ENCODE data around the gene SIX3.

Gene SIX3

DNA sequence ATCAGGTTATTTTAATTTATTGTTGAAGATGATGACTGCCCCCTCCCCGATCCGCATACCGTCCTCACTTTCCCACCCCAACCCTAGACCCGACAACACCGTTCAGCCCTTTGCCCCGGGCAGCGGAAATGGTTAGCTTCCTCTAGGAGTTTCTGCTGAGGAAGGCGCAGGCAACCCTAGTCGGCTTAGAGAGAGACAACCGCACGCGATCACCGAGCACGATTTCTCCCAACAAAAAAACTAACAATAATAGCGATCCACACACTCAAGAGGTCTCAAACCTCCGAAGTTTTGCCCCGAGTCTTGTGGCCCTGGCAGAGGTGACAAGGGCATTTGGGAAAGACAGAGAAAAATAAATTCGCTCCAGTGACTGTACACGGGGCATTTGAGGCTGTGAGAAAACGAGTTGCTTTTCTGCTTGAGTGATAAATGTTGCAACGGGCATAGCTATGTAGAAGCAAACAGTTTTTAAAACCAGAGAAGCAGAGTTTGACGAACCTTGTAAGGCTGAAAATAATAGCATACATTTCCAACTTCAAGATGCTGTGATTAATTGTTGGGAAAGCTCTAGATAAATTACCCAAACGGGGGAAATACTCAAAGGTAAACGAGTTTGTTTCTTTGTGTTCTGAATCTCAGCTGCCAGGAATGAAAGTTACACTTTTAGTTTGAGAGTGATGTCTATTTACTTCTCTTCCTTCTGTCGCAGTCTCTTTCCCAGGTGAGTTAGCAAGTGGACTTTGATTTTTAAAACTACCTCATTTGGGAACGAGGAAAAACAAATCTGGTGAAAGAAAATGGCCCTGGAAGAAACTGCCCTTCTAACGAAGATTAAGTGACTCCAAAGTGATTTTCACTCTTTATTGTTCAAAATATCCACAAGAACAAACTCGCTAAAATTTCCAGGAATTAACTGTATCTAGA, 11.0 kb upstream of the SIX3 start:
- no peak for DNase-seq (ENCODE audit: extremely low read depth, low read depth)
- TF ChIP-seq, protein P1, sequence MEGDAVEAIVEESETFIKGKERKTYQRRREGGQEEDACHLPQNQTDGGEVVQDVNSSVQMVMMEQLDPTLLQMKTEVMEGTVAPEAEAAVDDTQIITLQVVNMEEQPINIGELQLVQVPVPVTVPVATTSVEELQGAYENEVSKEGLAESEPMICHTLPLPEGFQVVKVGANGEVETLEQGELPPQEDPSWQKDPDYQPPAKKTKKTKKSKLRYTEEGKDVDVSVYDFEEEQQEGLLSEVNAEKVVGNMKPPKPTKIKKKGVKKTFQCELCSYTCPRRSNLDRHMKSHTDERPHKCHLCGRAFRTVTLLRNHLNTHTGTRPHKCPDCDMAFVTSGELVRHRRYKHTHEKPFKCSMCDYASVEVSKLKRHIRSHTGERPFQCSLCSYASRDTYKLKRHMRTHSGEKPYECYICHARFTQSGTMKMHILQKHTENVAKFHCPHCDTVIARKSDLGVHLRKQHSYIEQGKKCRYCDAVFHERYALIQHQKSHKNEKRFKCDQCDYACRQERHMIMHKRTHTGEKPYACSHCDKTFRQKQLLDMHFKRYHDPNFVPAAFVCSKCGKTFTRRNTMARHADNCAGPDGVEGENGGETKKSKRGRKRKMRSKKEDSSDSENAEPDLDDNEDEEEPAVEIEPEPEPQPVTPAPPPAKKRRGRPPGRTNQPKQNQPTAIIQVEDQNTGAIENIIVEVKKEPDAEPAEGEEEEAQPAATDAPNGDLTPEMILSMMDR (IDR thresholded peaks at IDR 0.05; ENCODE audit: low read depth, low read length, missing control alignments), result no peak

DNA sequence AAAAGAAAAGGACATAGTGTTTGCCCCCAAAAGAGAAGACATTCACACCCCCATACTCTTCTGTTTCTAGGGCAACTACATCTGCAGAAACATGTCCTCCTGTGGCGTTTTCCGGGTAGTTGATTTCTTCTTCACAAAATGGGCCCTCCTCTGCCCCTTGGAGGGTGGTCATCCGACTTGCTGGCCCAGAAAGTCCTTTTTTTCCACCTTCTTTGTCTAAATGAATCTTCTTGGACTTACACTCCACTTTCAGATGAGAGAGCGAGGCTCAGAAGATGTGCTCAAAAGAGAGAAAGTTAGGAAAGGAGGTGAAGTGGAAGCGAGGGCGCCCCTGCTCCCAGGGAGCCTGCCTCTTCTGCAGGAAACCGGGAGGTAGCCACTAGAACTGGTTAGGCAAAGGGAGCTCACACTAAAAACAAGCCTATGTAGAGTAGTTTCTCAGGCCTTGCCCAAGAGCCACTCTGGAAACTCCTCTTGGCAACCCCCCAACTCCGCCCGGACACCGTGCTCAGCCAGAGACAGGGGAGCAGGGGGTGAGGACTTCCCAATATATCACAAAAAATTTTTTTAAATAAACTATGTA, 10.2 kb upstream of the SIX3 start:
- no peak for DNase-seq (ENCODE audit: extremely low read depth, low read depth)

More for the DNA sequence above, 11.0 kb upstream of the SIX3 start:
- no peak overlapping the region for H3K4me3 ChIP-seq (replicated peaks; ENCODE audit: low read depth, low read length)

DNA sequence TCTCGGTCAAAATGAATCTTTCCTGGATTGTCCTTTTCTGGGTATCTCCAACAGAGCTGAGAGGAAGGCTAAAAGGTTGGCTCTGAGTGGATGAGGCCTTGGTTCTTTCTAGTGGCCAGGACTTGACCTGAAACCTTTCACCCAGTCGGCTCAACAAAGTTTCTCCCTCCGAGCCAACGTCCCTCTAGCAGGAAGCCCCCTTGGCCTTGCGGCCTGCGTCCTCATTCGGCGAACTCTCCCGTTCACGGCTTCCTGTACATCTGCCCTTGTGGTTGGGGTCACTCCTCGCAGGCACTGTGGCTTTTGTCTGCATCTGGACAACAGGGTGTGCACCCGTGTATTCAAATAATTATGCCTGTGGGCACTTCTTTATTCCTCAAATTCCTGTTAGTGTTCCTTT, 9.4 kb upstream of the SIX3 start:
- TF ChIP-seq, protein P1 (IDR thresholded peaks at IDR 0.05; ENCODE audit: low read depth, low read length, missing control alignments), result no peak
- H3K4me3 ChIP-seq (replicated peaks; ENCODE audit: low read depth, low read length), result no peak overlapping the region
- DNase-seq (ENCODE audit: extremely low read depth, low read depth), result no peak

More for the DNA sequence above, 10.2 kb upstream of the SIX3 start:
- TF ChIP-seq, protein P1 (IDR thresholded peaks at IDR 0.05; ENCODE audit: low read depth, low read length, missing control alignments), result no peak
- no peak overlapping the region for H3K4me3 ChIP-seq (replicated peaks; ENCODE audit: low read depth, low read length)

DNA sequence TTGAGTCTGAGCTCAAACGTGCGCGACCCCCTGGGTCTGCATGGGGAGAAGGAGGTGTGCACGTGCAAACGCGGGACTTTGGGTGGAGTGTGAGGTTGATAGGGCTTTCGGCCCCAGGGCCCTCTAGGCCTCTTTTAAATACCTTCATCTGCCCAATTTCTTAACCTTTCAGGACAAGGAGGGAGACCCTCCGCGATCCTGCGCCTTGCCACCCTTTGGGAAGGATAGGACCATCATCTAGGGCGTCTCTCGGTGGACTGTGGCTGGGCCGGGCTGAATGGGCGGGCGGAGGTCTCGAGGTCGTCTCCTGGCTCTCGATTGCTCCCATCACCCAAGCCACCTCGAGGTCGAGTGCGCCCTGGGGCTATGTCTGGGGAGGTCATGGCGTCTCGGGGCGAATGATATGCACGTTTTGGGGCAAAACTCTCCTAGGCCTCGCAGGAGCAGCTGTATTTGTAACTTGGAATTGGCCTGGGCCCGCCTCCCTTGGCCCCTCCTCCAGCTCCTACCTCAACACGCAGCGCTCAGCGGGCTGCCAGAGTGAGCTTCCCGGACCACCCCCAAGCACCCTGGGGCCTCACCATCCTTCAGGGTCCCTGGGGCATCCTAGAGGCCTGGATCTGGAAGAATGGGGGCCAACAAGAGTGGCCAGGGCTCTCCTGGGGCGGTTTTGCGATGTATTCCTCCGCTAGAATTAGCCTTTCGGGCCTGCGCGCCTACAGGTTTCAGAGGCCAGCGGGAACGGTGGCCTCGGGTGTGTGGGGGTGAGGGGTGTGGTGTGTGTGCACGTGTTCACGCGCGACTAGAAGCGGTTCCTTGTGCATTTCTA, 8.7 kb upstream of the SIX3 start:
- H3K4me3 ChIP-seq (replicated peaks; ENCODE audit: low read depth, low read length), result no peak overlapping the region
- TF ChIP-seq, protein P1 (IDR thresholded peaks at IDR 0.05; ENCODE audit: low read depth, low read length, missing control alignments), result no peak
- DNase-seq (ENCODE audit: extremely low read depth, low read depth), result no peak

DNA sequence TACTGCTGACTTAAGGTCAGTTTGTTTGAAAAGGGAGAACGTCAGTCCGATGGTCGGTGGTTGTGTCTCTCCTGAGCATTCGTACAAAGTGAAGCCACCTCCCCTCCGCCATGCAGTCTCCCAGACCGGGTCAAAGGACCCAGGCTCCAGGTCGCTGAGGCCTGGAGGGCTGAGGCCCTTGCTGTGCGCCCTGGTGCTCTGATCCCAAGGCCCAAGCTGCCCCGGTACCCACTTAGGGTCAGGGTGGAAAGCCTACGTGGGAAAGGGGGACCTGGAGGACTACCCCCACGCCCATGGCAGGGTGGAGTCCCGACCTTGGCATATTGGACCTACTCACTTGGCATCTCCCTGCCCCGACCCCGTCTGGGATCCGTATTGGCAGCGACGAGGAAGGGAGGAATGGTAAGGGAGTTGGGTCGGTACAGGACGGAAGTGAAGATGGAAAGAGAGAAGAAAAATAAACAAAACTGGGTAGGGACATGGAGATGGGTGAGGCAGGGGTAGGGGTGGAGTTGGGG, 8.0 kb upstream of the SIX3 start:
- no peak overlapping the region for H3K4me3 ChIP-seq (replicated peaks; ENCODE audit: low read depth, low read length)
- DNase-seq (ENCODE audit: extremely low read depth, low read depth), result no peak
- TF ChIP-seq, protein P1 (IDR thresholded peaks at IDR 0.05; ENCODE audit: low read depth, low read length, missing control alignments), result no peak
